Karpas-422 (cell line): ENCODE measurements around the gene KLHL14. TPM values are rescaled to one million over a fixed set of nuclear protein-coding genes. Genes with fewer than 3 reads are reported as not detected.
A peak's percentile ranks its signal among the peaks of the same experiment; 100 is the strongest.
"Not testable (repeated sequence)": the region's sequence is repeated elsewhere in the genome, so short reads cannot be mapped to it uniquely, and the experiment has no call there.

Experiments
- DNase-seq: peaks from one replicate; pipeline ENCODE4 v3.0.0-alpha.2; 2015
- H2AFZ ChIP-seq: fragments of 200-600 bp; sonication (generic); 2 replicates; pipeline ENCODE4 v1.6.1; 2014; ENCODE audit warnings: antibody characterized with exemption, low read length, mixed read lengths
- H3K27ac ChIP-seq: fragments of 200-600 bp; sonication (generic); 2 replicates; pipeline ENCODE4 v1.5.1; 2014; ENCODE audit warnings: mild to moderate bottlenecking, low read length, moderate library complexity
- H3K27me3 ChIP-seq: fragments of 200-600 bp; sonication (generic); 2 replicates; pipeline ENCODE4 v1.6.1; 2014; ENCODE audit warnings: low read length, mixed read lengths
- H3K36me3 ChIP-seq: fragments of 200-600 bp; sonication (generic); 2 replicates; pipeline ENCODE4 v1.6.1; 2014; ENCODE audit warnings: low read length, mixed read lengths; ENCODE audit not compliant: insufficient read depth
- H3K4me1 ChIP-seq: fragments of 200-600 bp; sonication (generic); 2 replicates; pipeline ENCODE4 v1.6.1; 2014; ENCODE audit warnings: mild to moderate bottlenecking, low read length, mixed read lengths
- H3K4me2 ChIP-seq: fragments of 200-600 bp; sonication (generic); 2 replicates; pipeline ENCODE4 v1.6.1; 2014; ENCODE audit warnings: low read length, low read depth, mild to moderate bottlenecking; ENCODE audit not compliant: poor library complexity, severe bottlenecking
- H3K4me3 ChIP-seq: fragments of 200-600 bp; sonication (generic); 2 replicates; pipeline ENCODE4 v1.5.1; 2014; ENCODE audit warnings: mild to moderate bottlenecking, antibody characterized with exemption, low read length, mixed read lengths
- H3K79me2 ChIP-seq: fragments of 200-600 bp; sonication (generic); 2 replicates; pipeline ENCODE4 v1.6.1; 2014; ENCODE audit warnings: mild to moderate bottlenecking, low read length, mixed read lengths
- H3K9ac ChIP-seq: fragments of 200-600 bp; sonication (generic); 2 replicates; pipeline ENCODE4 v1.6.0; 2014; ENCODE audit warnings: low read length
- H3K9me2 ChIP-seq: fragments of 200-600 bp; sonication (generic), shearing (Covaris generic); replicated peaks from 2 replicates; pipeline ENCODE4 v1.6.0; 2014; ENCODE audit warnings: mild to moderate bottlenecking, low read length, moderate library complexity; ENCODE audit not compliant: insufficient read depth
- H3K9me3 ChIP-seq: fragments of 300-700, 200-600 bp; sonication (generic); 2 replicates; pipeline ENCODE4 v1.6.1; 2014; ENCODE audit warnings: low read length, mixed read lengths
- H4K20me1 ChIP-seq: fragments of 200-600 bp; sonication (generic); 2 replicates; pipeline ENCODE4 v1.6.1; 2014; ENCODE audit warnings: mild to moderate bottlenecking, antibody characterized with exemption, low read length, low read depth; ENCODE audit not compliant: insufficient read depth
- total RNA-seq: library from RNA; depleted of rRNA; stranded (reverse); fragments of >200 nt; shearing (Covaris generic); gene quantifications from 2 replicates; pipeline ENCODE4 v1.2.3, GENCODE V29; 2014; ENCODE audit warnings: low replicate concordance

The KLHL14 gene
- total RNA-seq, 1 experiment from 2014 or later: 17.2 TPM

GRCh38 chr18:32677578-32677977, 95.2 kb downstream of the KLHL14 start:
- H2AFZ ChIP-seq: no peak overlapping the region
- H3K27me3 ChIP-seq: no peaks in the 10 kb centered on the region
- no peaks in the 10 kb centered on the region for H3K79me2 ChIP-seq
- no peak for DNase-seq
- H3K9me3 ChIP-seq: no peaks in the 10 kb centered on the region
- H3K4me3 ChIP-seq: no peak overlapping the region
- H3K36me3 ChIP-seq: no peaks in the 10 kb centered on the region; the same call in 1 of the 2 replicates
- no peaks in the 10 kb centered on the region for H4K20me1 ChIP-seq
- H3K4me2 ChIP-seq: no peak overlapping the region
- no peak overlapping the region for H3K9ac ChIP-seq
- peaks cover 13% of the 10 kb centered on the region for H3K4me1 ChIP-seq
- no peaks in the 10 kb centered on the region for H3K9me2 ChIP-seq
- no peak overlapping the region for H3K27ac ChIP-seq

DNA sequence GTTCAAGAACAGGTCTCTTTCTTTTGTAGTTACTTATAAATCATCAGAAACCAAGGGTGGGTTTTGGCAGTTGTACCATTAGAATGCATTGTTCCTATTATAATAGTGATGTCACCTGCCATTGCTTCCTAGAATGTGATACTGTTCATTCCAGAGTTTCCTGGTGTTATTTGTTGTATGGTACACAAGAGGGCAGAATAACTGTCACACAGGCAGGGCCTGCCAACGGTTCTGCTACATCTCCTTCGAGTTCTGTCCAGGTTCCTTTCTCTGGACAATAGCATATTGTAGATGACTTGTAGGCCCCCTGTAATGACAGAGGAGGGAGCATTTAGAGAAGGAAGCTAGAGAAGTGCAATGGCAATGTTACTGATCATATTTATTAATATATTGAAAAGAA, 98.3 kb downstream of the KLHL14 start:
- no peaks in the 10 kb centered on the region; the same call in 1 of the 2 replicates for H3K36me3 ChIP-seq
- H3K9ac ChIP-seq: no peak overlapping the region
- peaks cover 13% of the 10 kb centered on the region for H3K4me1 ChIP-seq
- no peaks in the 10 kb centered on the region for H3K79me2 ChIP-seq
- H3K9me3 ChIP-seq: no peaks in the 10 kb centered on the region
- no peaks in the 10 kb centered on the region for H4K20me1 ChIP-seq
- H2AFZ ChIP-seq: no peak overlapping the region
- no peak overlapping the region for H3K4me2 ChIP-seq
- H3K27me3 ChIP-seq: no peaks in the 10 kb centered on the region
- no peak overlapping the region for H3K4me3 ChIP-seq
- no peak overlapping the region for H3K27ac ChIP-seq
- no peaks in the 10 kb centered on the region for H3K9me2 ChIP-seq
- no peak for DNase-seq

DNA sequence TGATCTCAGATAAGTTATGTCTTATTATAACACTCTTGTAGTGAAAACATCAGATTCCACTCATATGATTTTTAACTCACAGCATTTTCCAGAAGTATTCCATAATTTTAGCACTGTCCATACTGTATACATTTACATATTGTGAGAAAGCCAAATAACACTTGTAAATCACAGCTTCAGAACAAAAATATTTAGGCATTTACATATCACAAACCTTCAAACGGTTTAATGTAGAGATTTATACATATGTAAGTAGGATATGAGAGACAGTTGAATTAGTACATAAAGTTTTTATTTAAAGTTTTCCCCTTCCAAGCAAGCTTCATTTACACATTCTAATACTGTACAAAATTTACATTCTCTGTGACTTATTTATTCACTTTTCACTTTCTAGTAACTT, 100.4 kb downstream of the KLHL14 start:
- H4K20me1 ChIP-seq: no peaks in the 10 kb centered on the region
- H3K4me2 ChIP-seq: no peak overlapping the region
- H3K27me3 ChIP-seq: no peaks in the 10 kb centered on the region

DNA sequence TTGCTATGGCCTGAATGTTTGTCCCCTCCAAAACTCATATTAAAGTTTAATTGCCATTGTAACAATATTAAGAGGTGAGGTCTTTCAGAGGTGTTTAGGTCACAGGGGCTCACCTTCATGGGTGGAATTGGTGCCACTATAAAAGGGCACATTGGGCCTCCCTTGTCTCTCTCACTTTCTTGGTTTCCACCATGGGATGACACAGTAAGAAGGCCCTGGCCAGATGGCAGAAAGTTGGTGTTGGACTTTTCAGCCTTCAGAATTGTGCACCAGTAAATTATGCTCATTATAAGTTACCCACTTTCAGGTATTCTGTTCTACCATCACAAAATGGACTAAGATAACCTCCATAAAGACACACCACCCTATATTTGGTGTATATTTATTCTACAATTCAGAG, 102.1 kb downstream of the KLHL14 start:
- no peak overlapping the region for H3K4me2 ChIP-seq
- no peaks in the 10 kb centered on the region for H3K27me3 ChIP-seq
- H3K9me3 ChIP-seq: no peaks in the 10 kb centered on the region
- H3K4me1 ChIP-seq: peaks cover 10% of the 10 kb centered on the region
- no peaks in the 10 kb centered on the region for H3K79me2 ChIP-seq
- H3K36me3 ChIP-seq: no peaks in the 10 kb centered on the region
- no peaks in the 10 kb centered on the region for H4K20me1 ChIP-seq
- no peak overlapping the region for H2AFZ ChIP-seq
- no peak overlapping the region for H3K27ac ChIP-seq
- no peak for DNase-seq
- no peak overlapping the region for H3K4me3 ChIP-seq
- no peak overlapping the region for H3K9ac ChIP-seq
- H3K9me2 ChIP-seq: no peaks in the 10 kb centered on the region

More for the DNA sequence above, 100.4 kb downstream of the KLHL14 start:
- Histone ChIP-seq H3K9me3 (no peaks in the 10 kb centered on the region), H3K4me1 (peaks cover 13% of the 10 kb centered on the region), H3K4me3 (no peak overlapping the region), H3K9ac (no peak overlapping the region), H3K27ac (no peak overlapping the region), H2AFZ (no peak overlapping the region), H3K36me3 (no peaks in the 10 kb centered on the region), H3K9me2 (no peaks in the 10 kb centered on the region), H3K79me2 (no peaks in the 10 kb centered on the region)
- no peak for DNase-seq

DNA sequence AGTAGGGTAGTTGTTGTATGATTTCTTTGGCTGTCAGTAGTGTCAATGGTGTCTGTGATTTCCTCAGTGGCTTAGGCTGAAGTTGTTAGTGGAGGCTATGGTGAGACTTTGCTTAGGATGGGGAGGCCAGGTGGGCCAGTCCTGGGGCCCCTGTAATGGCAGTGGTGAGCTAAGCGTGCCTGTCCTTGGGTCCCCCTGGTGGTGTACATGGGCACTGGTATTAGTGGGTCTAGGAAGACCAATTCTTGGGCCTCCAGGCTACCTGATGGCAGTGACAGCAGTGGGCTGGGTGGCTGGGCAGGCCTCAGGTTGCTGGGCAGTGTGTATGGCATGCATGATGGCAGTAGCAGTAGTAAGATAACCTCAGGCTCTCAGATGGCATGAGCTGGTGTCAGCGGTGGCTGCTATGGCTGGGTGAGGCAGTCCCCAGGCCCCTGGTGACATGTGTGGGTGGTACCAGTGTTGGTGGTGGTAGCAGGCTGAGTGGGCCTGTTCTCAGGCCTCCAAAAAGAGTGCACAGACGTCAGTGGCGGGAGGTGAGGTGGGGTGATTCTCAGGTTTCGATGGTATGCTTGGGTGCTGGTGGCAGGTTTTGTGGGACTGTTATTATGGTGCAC, 103.2 kb downstream of the KLHL14 start:
- H4K20me1 ChIP-seq: no peaks in the 10 kb centered on the region

DNA sequence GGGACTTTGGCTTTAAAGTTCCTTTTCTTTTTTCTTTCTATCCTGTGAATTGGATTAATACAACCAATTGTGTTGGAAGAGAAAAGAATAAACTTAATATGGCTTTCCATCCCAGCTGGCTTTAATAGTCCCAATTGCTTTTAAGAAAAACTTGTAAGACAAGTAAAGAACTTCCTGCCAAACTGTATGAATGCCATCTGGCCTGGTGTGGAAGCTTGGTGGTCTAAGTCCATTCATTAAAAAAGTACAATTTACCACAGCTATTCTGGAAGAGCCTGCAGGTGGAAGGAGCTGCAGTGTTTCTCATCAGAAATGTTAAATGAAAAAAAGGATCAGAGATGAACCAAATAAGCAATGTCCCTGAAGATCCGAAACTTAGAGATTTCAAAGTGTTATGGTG, 103.9 kb downstream of the KLHL14 start:
- no peak for DNase-seq
- H3K36me3 ChIP-seq: no peaks in the 10 kb centered on the region
- H3K9me2 ChIP-seq: no peaks in the 10 kb centered on the region
- no peaks in the 10 kb centered on the region for H3K79me2 ChIP-seq
- H3K27me3 ChIP-seq: no peaks in the 10 kb centered on the region
- H3K9ac ChIP-seq: no peak overlapping the region
- no peak overlapping the region for H3K4me2 ChIP-seq
- H3K27ac ChIP-seq: no peak overlapping the region
- no peaks in the 10 kb centered on the region for H4K20me1 ChIP-seq
- H3K4me3 ChIP-seq: no peak overlapping the region
- H2AFZ ChIP-seq: no peak overlapping the region
- H3K4me1 ChIP-seq: no peaks in the 10 kb centered on the region
- H3K9me3 ChIP-seq: no peaks in the 10 kb centered on the region

More for the DNA sequence above, 103.2 kb downstream of the KLHL14 start:
- H3K36me3 ChIP-seq: no peaks in the 10 kb centered on the region
- H3K4me2 ChIP-seq: no peak overlapping the region
- DNase-seq: peak; percentile 65
- no peaks in the 10 kb centered on the region for H3K27me3 ChIP-seq
- H3K27ac ChIP-seq: no peak overlapping the region
- no peaks in the 10 kb centered on the region; the same call in 1 of the 2 replicates for H3K4me1 ChIP-seq
- no peak overlapping the region for H2AFZ ChIP-seq
- no peak overlapping the region for H3K4me3 ChIP-seq
- no peaks in the 10 kb centered on the region for H3K79me2 ChIP-seq
- H3K9me2 ChIP-seq: no peaks in the 10 kb centered on the region
- H3K9ac ChIP-seq: no peak overlapping the region
- no peaks in the 10 kb centered on the region for H3K9me3 ChIP-seq

GRCh38 chr18:32661486-32662299, 111.1 kb downstream of the KLHL14 start:
- Histone ChIP-seq H3K4me1 (no peaks in the 10 kb centered on the region), H3K36me3 (no peaks in the 10 kb centered on the region), H3K27me3 (no peaks in the 10 kb centered on the region), H3K27ac (no peak overlapping the region), H3K4me2 (no peak overlapping the region), H2AFZ (no peak overlapping the region), H3K9me3 (no peaks in the 10 kb centered on the region), H3K79me2 (no peaks in the 10 kb centered on the region), H3K4me3 (no peak overlapping the region), H3K9ac (no peak overlapping the region), H3K9me2 (no peaks in the 10 kb centered on the region), H4K20me1 (no peaks in the 10 kb centered on the region)
- no peak for DNase-seq

DNA sequence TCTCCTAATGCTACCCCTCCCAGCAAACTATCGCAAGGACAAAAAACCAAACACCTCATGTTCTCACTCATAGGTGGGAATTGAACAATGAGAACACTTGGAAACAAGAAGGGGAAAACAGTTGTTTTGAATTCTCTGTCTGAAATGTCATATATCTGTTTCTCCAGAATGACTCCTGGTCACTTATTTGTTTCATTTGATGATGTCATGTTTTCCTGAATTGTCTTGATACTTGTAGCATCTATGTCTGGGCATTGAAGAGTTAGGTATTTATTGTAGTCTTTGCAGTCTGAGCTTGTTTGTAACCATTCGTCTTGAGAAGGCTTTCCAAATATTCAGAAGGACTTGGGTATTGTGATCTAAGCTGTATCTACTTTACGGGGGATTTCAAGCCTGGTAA, 118.3 kb downstream of the KLHL14 start:
- H3K4me2 ChIP-seq, H3K9me3 ChIP-seq, H2AFZ ChIP-seq, H3K9me2 ChIP-seq, H3K4me3 ChIP-seq, H3K27me3 ChIP-seq, DNase-seq, H3K9ac ChIP-seq, H4K20me1 ChIP-seq, H3K79me2 ChIP-seq, H3K36me3 ChIP-seq, H3K27ac ChIP-seq, H3K4me1 ChIP-seq: not testable (repeated sequence)
